Transverse colon (tissue), 4 donors: Measurements from ENCODE around the gene GRK4. TPM values are rescaled to one million over a fixed set of nuclear protein-coding genes. Genes with fewer than 3 reads are reported as not detected.
"Not testable (repeated sequence)": the region's sequence is repeated elsewhere in the genome, so short reads cannot be mapped to it uniquely, and the experiment has no call there.

ENCODE experiments used
- DNase-seq: peaks from one replicate; pipeline ENCODE4 v3.0.0-alpha.2; 2019
- H3K27ac ChIP-seq, 4 donors: fragments of 200-600 bp; sonication (generic); 2 replicates each; pipeline ENCODE4 v1.5.1; 2016 to 2018; ENCODE audit warnings: inconsistent platforms in 4 of 4
- H3K27me3 ChIP-seq: fragments of 200-600 bp; sonication (generic); 2 replicates; pipeline ENCODE4 v1.5.1; 2017; ENCODE audit warnings: inconsistent platforms
- H3K36me3 ChIP-seq, 4 donors: fragments of 200-600 bp; sonication (generic); 2 replicates each; pipeline ENCODE4 v1.5.1; 2017 to 2019; ENCODE audit warnings: inconsistent platforms in 4 of 4
- H3K4me1 ChIP-seq, 4 donors: fragments of 200-600 bp; sonication (generic); 2 replicates each; pipeline ENCODE4 v1.5.1; 2017 to 2020; ENCODE audit warnings: inconsistent platforms in 4 of 4
- H3K4me3 ChIP-seq, 4 donors: fragments of 200-600 bp; sonication (generic); 1 replicate in 1 of 4; 2 replicates in 3 of 4; pipeline versions ENCODE4 v1.5.1 to v1.6.1; 2017 to 2019; ENCODE audit warnings: inconsistent platforms in 4 of 4
- H3K9me3 ChIP-seq, 2 donors: fragments of 200-600 bp; sonication (generic); 2 replicates each; pipeline ENCODE4 v1.5.1; 2017 to 2019; ENCODE audit warnings: inconsistent platforms in 2 of 2
- EP300 ChIP-seq: sonication (generic); formaldehyde crosslinking; IDR thresholded peaks from one replicate; pipeline ENCODE4 v1.6.1; 2017; ENCODE audit warnings: antibody characterized with exemption, low read depth
- POLR2A ChIP-seq: fragments of 450-650 bp; IDR thresholded peaks from one replicate; pipeline ENCODE4 v1.6.1; 2016; ENCODE audit warnings: antibody characterized with exemption, mild to moderate bottlenecking, moderate library complexity
- POLR2AphosphoS5 ChIP-seq, 3 donors: sonication (generic); formaldehyde crosslinking; IDR thresholded peaks; one replicate each; pipeline ENCODE4 v1.6.1; 2016; ENCODE audit warnings: antibody characterized with exemption in 3 of 3
- whole genome bisulfite sequencing, 2 donors: methylation state at CpG; one replicate each; pipeline ENCODE4 v1.1.5; 2018; ENCODE audit warnings: low coverage in 1 of 2; 5-methylcytosine and 5-hydroxymethylcytosine counted together
- in situ Hi-C, 4 donors: fragments of 200-750 bp; cut with MboI; loops; one replicate each; pipeline versions ENCODE4 v1.15.0 to v1.15.1; 2017; ENCODE audit warnings: low sequenced_read_pairs in 3 of 4, low pct_ligation_motif_present in 1 of 4, low pct_unique_long_range_greater_than_20kb in 1 of 4
- intact Hi-C: fragments of 100-400 bp; cut with DNase I; formaldehyde crosslinking; loops from one replicate; pipeline ENCODE4 v1.15.1; 2023; ENCODE audit warnings: low total_unique reads
- total RNA-seq, 4 donors: library from RNA; depleted of rRNA; stranded (reverse); fragments of >200 nt; gene quantifications; one replicate each; pipeline ENCODE4 v1.1.0, GENCODE V29; 2016
- TF ChIP-seq, protein P1 (sequence below), 5 experiments: fragments of 200-600 bp in 3 of 5; fragments of 450-650 bp in 2 of 5; sonication (generic) in 3 of 5; IDR thresholded peaks; 1 replicate in 2 of 5; 2 replicates in 3 of 5; pipeline ENCODE4 v1.5.1; 2016 to 2017; ENCODE audit warnings: antibody characterized with exemption in 5 of 5, inconsistent platforms in 3 of 5, mild to moderate bottlenecking in 2 of 5, moderate library complexity in 1 of 5

The GRK4 gene
- total RNA-seq, 4 donors from 2014 or later = 2.5 to 7.9 (median 4.1) TPM

DNA sequence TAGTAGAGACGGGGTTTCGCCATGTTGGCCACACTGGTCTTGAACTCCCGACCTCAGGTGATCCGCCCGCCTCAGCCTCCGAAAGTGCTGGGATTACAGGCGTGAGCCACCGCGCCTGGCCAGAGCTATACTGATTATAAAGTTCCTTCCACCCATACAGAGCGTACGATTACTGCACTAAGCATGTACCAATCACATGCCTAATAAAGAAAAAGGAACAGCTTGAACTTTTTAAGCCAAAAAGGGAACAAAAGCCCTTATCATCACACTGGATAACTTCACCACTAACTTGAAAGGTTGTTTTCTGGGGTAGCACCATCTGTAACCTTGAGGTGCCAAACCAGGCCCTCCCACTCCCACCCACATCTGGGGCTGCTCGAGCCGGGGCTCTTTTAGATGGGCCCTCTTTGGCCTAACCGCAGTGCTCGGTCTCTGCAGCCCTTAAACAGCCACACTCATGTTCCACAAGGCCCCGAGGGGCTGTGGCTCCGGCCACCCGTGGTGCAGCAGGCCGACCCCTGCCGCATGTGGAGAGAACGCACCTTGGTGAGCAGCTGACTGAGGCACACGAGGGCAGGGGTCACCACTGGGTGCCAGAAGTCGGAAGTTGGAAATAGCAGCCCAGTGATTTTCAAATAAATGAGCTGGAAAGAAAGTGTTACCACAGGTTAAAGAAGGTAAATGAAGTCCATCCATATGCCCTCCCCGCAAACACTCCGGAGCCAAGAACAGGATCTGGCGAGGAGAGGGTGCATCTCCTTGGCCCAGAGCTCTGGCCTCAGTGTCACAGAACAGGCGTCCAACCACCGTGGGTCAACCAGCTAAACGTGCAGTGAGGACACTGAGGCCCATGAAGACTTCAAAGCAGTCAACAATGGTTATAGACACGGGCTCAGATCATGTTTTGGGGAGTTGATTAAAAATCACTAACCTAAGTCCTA is 18.5 kb upstream of the GRK4 start:
- in situ Hi-C loops = loop anchor here in 3 of 4 donors (10.0 to 25.0 kb wide), 2 partner anchors 180 to 183 kb away; partner anchors contain the start of gene TNIP2 (in 2 of the 3)
- no peaks in the 10 kb centered on the region for H3K9me3 ChIP-seq

DNA sequence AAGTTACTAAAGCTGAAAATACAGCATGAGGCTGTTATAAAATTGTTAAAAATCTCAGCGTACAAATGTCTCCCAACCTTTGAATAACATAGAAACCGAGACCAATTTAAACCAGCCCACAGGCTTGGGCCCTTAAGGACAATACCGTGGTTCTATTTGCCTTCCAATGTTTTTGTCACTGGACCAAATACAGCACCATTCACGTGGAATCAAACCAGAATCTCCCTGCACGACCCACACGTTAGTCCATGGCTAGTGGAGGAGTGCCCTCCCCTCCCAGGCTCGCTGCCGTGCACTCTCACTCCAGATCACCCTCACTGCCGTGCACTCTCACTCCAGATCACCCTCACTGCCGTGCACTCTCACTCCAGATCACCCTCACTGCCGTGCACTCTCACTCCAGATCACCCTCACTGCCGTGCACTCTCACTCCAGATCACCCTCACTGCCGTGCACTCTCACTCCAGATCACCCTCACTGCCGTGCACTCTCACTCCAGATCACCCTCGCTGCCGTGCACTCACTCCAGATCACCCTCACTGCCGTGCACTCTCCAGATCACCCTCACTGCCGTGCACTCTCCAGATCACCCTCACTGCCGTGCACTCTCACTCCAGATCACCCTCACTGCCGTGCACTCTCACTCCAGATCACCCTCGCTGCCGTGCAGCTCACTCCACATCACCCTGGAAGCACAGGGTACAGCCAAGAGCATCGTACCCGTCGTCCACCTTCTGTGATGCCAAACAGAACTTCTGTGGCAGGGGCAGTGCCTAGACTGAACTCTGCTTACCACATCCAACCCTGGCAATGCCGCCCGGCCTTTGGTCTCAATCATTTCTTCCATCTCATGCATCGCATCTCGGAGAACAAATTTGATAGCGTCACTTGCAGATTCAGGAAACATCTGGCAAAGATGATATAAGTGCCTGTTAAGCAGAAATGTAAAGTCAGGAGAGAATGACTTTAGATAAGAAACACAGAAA is 17.5 kb upstream of the GRK4 start:
- in situ Hi-C loops = loop anchor here in 3 of 4 donors (10.0 to 25.0 kb wide), 2 partner anchors 181 to 184 kb away; partner anchors contain the start of gene TNIP2 (in 2 of the 3)
- H3K9me3 ChIP-seq = not testable (repeated sequence)

More for the DNA sequence above, 18.5 kb upstream of the GRK4 start:
- 88 to 94% methylated on average over 10 to 30 of the region's 30 CpGs for WGBS, 2 donors
- Histone ChIP-seq H3K36me3 (peaks cover 0 to 34% (median 15%) of the 10 kb centered on the region in 4 donors), H3K4me3 (no peak overlapping the region), H3K4me1 (peaks cover 4 to 12% (median 11%) of the 10 kb centered on the region in 4 donors), H3K27me3 (no peaks in the 10 kb centered on the region), H3K27ac (no peak overlapping the region)
- no peak for TF ChIP-seq POLR2AphosphoS5 (IDR thresholded peaks at IDR 0.05)
- no peak for TF ChIP-seq EP300
- TF ChIP-seq, protein P1, sequence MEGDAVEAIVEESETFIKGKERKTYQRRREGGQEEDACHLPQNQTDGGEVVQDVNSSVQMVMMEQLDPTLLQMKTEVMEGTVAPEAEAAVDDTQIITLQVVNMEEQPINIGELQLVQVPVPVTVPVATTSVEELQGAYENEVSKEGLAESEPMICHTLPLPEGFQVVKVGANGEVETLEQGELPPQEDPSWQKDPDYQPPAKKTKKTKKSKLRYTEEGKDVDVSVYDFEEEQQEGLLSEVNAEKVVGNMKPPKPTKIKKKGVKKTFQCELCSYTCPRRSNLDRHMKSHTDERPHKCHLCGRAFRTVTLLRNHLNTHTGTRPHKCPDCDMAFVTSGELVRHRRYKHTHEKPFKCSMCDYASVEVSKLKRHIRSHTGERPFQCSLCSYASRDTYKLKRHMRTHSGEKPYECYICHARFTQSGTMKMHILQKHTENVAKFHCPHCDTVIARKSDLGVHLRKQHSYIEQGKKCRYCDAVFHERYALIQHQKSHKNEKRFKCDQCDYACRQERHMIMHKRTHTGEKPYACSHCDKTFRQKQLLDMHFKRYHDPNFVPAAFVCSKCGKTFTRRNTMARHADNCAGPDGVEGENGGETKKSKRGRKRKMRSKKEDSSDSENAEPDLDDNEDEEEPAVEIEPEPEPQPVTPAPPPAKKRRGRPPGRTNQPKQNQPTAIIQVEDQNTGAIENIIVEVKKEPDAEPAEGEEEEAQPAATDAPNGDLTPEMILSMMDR (IDR thresholded peaks at IDR 0.05) = no peak
- no peak for TF ChIP-seq POLR2A
- intact Hi-C loops = no loop called here
- no peak for DNase-seq

DNA sequence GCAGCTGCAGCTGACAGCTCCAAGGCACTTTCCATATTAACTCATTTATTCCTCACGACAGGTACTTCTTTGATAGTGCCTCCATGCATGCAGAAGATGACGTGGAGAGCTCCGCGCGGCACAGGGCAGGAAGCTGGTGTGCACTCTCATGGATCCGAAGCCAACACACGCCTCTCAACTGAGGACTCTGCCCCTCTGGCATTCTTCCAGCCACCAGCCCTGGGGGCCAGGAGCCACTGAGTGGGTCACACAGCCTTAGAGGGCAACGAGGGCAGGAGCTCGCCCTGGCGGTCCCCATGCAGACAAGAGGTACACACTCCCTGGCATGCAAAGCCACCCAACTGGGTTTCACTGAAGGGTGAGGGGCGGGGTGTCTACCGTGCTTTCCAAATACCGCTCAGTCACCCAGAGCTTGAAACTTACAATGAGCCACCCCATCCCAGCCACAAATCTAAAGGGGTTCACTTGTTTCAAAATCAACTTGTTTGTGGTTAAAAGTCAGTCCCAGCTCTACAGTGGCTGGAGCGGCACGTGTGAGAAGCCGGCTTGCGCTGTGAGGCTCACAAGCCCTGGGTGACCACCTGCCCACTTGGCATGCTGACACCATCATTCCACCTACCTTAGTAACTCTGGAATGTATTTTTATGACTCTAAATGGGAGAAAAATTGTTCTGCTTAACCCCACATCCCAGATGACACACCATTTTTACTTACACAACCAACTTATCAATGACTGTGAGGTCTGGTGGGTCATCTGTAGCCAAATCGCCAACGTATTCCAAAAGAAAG is 16.4 kb upstream of the GRK4 start:
- in situ Hi-C loops = loop anchor here in 3 of 4 donors (10.0 to 25.0 kb wide), 2 partner anchors 182 to 185 kb away; partner anchors contain the start of gene TNIP2 (in 2 of the 3)

More for the DNA sequence above, 17.5 kb upstream of the GRK4 start:
- H3K27me3 ChIP-seq, DNase-seq, H3K27ac ChIP-seq, intact Hi-C loops, H3K4me3 ChIP-seq: not testable (repeated sequence)
- peaks cover 0 to 39% (median 18%) of the 10 kb centered on the region in 4 donors for H3K36me3 ChIP-seq
- H3K4me1 ChIP-seq = peaks cover 4 to 12% (median 11%) of the 10 kb centered on the region in 4 donors
- WGBS, 2 donors = 87 to 90% methylated on average over 6 to 27 of the region's 30 CpGs

More for the DNA sequence above, 16.4 kb upstream of the GRK4 start:
- Histone ChIP-seq H3K4me1 (peaks cover 4 to 12% (median 11%) of the 10 kb centered on the region in 4 donors), H3K4me3 (no peak overlapping the region), H3K36me3 (peaks cover 0 to 50% (median 26%) of the 10 kb centered on the region in 4 donors), H3K9me3 (no peaks in the 10 kb centered on the region), H3K27me3 (no peaks in the 10 kb centered on the region), H3K27ac (no peak overlapping the region)
- intact Hi-C loops = no loop called here
- WGBS, 2 donors = 91 to 100% methylated on average over 1 to 19 of the region's 19 CpGs
- DNase-seq = no peak
- TF ChIP-seq EP300 = no peak
- TF ChIP-seq, protein P1 (IDR thresholded peaks at IDR 0.05) = no peak
- TF ChIP-seq POLR2A = no peak
- no peak for TF ChIP-seq POLR2AphosphoS5 (IDR thresholded peaks at IDR 0.05)
